GM19324 (cell line): ENCODE measurements around the gene ZNRF2.

Experiments
- ATAC-seq: cut with Tn5 transposase; IDR thresholded peaks from one replicate; pipeline ENCODE4 v1.9.1; 2021; ENCODE audit warnings: mild to moderate bottlenecking, moderate library complexity; ENCODE audit not compliant: unreplicated experiment, low FRiP score

The ZNRF2 gene

GRCh38 chr7:30391806-30392205 lies 107.4 kb downstream of the ZNRF2 start:
- no peak for ATAC-seq

DNA sequence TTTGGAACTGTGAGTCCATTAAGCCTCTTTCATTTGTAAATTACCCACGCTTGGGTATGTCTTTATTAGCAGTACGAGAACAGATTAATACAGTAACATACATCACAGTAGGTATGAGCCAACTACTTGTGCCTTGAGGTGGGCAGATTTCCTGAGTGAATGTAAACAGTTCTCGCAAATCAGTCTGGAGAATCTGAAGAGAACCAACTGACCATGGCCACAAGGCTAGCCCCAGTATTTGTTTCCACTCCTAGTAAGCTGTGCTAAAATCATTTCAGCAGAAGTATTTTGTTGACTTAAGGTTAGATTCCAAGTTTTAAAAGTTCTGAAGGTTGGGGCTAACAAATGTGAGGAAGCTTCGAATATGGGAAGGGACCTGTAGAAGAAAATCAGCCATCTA lies 111.3 kb downstream of the ZNRF2 start:
- no peak for ATAC-seq

GRCh38 chr7:30396389-30396788 lies 112.0 kb downstream of the ZNRF2 start:
- ATAC-seq, result no peak

- ATAC-seq, result no peak
Observed at GRCh38 chr7:30403477-30403876, 119.1 kb downstream of the ZNRF2 start.

DNA sequence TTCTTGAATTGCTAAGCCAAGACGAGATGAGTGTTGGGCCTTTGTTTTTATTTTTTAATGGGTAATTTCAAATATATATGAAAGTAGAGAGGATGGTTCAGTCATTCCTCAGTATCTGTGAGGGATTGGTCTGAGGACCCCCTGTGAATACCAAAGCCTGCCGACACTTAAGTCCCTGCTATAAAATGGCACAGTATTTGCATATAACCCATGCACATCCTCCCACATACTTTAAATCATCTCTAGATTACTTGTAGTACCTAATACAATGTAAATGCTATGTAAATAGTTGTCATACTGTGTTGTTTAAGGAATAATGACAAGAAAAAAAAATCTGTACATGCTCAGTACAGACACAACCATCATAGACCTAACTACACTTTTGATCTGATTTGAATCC lies 120.8 kb downstream of the ZNRF2 start:
- no peak for ATAC-seq

DNA sequence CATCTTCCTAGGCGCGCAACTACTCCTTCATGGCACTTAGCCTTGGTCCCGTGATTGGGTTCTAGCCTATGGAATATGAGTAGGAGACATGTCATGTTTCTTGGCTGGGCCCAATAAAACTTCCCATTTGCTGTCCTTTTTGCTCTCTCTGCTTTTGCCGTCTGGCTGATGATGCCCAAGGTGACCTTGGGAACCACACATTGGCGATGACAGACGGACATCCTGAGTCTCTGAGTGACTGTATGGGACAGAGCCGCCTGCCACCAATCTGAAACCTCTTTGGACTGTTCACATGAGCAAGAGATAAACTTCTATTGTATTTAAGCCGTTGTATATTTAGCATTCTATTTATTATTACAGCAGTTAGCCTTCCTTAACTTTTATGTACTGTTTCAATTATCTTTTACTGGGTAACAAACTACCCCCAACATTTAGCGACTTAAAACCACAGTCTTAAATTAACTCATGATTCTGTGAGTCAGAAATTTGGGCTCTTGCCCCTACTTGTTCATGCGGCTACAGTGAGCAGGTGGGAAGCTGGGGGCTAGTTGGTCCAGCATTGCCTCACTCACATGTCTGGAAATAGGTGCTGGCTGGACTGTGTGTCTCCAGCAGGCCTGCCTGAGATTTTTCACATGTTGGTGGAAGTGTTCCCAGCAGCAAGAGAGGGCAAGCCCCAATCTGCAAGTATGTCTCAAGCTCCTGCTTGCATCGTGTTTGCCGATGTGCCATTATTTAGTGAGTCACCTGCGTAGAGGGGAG lies 122.4 kb downstream of the ZNRF2 start:
- no peak for ATAC-seq

DNA sequence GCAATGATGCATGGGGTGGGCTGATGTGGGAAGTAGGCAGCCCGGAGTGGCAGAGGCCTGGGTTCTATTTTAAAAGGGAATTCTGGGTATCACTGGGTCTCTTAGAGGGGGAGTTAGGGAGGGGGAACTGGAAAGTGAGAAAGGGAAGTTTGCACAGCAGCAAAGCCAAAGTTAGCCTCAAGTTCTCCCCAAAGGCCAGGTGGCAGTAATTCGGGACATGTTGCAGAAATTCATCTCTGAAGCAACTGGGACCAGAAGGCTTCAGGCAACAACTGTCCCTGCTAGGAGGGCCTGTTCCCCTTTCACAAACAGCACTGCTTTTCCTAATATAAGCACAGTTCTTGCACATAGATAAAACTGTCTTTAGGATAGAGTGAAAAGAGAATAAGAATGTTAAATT lies 126.8 kb downstream of the ZNRF2 start:
- no peak for ATAC-seq

- ATAC-seq, result no peak
Observed at GRCh38 chr7:30411897-30412296, 127.5 kb downstream of the ZNRF2 start.

DNA sequence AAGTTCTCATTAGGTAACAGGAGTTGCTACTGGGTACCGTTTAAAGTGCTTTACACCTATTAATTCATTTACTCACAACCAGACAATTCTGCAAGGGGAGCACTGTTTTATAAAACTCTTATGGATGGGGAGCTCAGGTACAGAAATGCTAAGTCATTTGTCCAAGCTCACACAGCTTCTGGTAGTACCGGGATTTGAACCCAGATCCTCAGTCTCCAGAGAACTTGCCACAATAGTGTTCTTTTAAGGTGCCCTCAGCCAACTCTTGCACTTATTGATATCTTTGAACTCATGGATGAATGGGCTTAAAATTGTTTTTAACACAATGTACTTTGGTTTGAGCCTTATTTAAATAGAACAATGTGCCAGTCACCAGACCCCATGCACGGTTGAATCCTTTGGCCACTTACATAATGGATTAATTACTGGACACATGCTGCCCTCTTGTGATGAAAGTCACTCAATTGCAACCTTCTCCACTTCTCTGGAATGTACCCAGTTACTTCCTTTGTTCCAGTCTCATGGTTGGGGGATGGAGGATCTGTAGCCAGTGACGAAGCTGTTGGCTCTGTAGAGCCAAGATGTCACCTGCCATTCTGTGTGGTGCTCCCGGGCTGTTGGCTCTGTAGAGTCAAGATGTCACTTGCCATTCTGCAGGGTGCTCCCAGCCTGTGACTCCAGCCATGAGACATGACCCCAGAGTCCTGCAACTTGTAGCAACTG lies 128.5 kb downstream of the ZNRF2 start:
- ATAC-seq, result no peak

- ATAC-seq, result no peak
Observed at GRCh38 chr7:30413864-30414263, 129.5 kb downstream of the ZNRF2 start.
